Breast epithelium (tissue), 3 donors: ENCODE measurements around the gene CCSER1.

Experiments
- CTCF ChIP-seq, 3 donors: fragments of 450-650 bp; IDR thresholded peaks; one replicate each; pipeline ENCODE4 v1.5.1; 2016 to 2017; ENCODE audit warnings: antibody characterized with exemption in 3 of 3, mild to moderate bottlenecking in 3 of 3, moderate library complexity in 3 of 3
- POLR2A ChIP-seq: fragments of 450-650 bp; IDR thresholded peaks from one replicate; pipeline ENCODE4 v1.6.1; 2016; ENCODE audit warnings: antibody characterized with exemption, mild to moderate bottlenecking, moderate library complexity

DNA sequence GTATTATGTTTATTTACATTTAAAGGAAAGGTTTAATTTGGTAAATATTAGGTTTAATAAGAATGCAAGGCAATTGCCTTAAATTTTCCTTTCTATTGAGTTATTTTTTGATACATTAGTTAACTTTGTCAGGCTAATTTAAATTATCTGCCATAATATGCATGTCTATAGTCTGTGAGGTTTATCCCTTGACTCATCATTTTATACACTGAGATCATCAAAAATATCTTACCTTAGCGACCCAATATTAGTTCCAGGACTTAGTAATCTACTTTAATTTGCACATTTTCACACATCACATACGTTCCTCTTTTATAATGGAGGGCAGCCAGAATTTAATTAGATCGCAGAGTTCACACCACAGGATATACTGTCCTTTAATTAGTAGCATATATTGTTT, 1177.1 kb downstream of the CCSER1 start:
- TF ChIP-seq CTCF (IDR thresholded peaks at IDR 0.05): no peak
- no peak for TF ChIP-seq POLR2A
